H1 (cell line): Measurements from ENCODE around the gene ZMIZ1. TPM values are rescaled to one million over a fixed set of nuclear protein-coding genes. Genes with fewer than 3 reads are reported as not detected.

ENCODE experiments used
- EP300 ChIP-seq, 2 experiments: IDR thresholded peaks; 1 replicate in 1 of 2; 2 replicates in 1 of 2; pipeline ENCODE4 v1.6.1; 2011 to 2012; ENCODE audit warnings: low read depth in 2 of 2, low read length in 2 of 2, mild to moderate bottlenecking in 2 of 2, borderline replicate concordance in 1 of 2, inconsistent platforms in 1 of 2, moderate library complexity in 1 of 2
- HDAC2 ChIP-seq, 2 experiments: fragments of 300-600 bp in 1 of 2; sonication (generic) in 1 of 2; IDR thresholded peaks; 2 replicates each; pipeline ENCODE4 v1.6.1; 2011 to 2012; ENCODE audit warnings: low read depth in 2 of 2, low read length in 2 of 2, mild to moderate bottlenecking in 2 of 2, moderate library complexity in 2 of 2, borderline replicate concordance in 1 of 2, inconsistent platforms in 1 of 2
- KDM5A ChIP-seq: fragments of 200-600 bp; IDR thresholded peaks from 2 replicates; pipeline ENCODE4 v1.7.1; 2012; ENCODE audit warnings: mild to moderate bottlenecking, low read length, inconsistent platforms, mixed read lengths
- NANOG ChIP-seq: IDR thresholded peaks from 2 replicates; pipeline ENCODE4 v1.6.1; 2011; ENCODE audit warnings: low read length, low read depth, mild to moderate bottlenecking, inconsistent platforms; ENCODE audit not compliant: insufficient read depth, poor library complexity, severe bottlenecking
- PHF8 ChIP-seq: fragments of 200-600 bp; sonication (generic); conservative IDR thresholded peaks from 2 replicates; pipeline ENCODE4 v1.7.1; 2012; ENCODE audit warnings: low read depth, mild to moderate bottlenecking, inconsistent platforms, low read length, moderate library complexity
- RBBP5 ChIP-seq: IDR thresholded peaks from 2 replicates; pipeline ENCODE4 v1.7.1; 2012; ENCODE audit warnings: low read depth, mild to moderate bottlenecking, inconsistent platforms, low read length, moderate library complexity, borderline replicate concordance
- SP1 ChIP-seq: IDR thresholded peaks from 2 replicates; pipeline ENCODE4 v1.6.1; 2011; ENCODE audit warnings: low read depth, low read length
- polyA plus RNA-seq, 7 experiments: library from polyadenylated mRNA; depleted of rRNA in 3 of 7; stranded (reverse) in 5 of 7; unstranded in 2 of 7; fragments of >200 nt in 5 of 7; fragments of 200-250 nt in 2 of 7; gene quantifications; 1 replicate in 5 of 7; 2 replicates in 1 of 7; 4 replicates in 1 of 7; pipeline versions ENCODE4 v1.2.1 to v1.2.3, GENCODE V29; 2011 to 2013; ENCODE audit warnings: missing spikeins in 2 of 7, mixed read lengths in 2 of 7
- total RNA-seq: library from RNA; stranded (reverse); fragmentation: NEBNext Ultra II Directional; extraction: Animal tissue kit (Norgen Biotek cat#: 25700); gene quantifications from 2 replicates; pipeline ENCODE4 v1.2.1, GENCODE V29; 2021
- TF ChIP-seq, protein P1 (sequence below): IDR thresholded peaks from 2 replicates; pipeline ENCODE4 v1.6.1; 2011; ENCODE audit warnings: low read depth, mild to moderate bottlenecking, low read length; ENCODE audit not compliant: insufficient read depth

Gene ZMIZ1
- total and polyA plus RNA-seq, 2 of the 8 experiments (the other 6 are each of a cell fraction or from before 2014, with no cell fraction given): 8.1 to 28.0 TPM

DNA sequence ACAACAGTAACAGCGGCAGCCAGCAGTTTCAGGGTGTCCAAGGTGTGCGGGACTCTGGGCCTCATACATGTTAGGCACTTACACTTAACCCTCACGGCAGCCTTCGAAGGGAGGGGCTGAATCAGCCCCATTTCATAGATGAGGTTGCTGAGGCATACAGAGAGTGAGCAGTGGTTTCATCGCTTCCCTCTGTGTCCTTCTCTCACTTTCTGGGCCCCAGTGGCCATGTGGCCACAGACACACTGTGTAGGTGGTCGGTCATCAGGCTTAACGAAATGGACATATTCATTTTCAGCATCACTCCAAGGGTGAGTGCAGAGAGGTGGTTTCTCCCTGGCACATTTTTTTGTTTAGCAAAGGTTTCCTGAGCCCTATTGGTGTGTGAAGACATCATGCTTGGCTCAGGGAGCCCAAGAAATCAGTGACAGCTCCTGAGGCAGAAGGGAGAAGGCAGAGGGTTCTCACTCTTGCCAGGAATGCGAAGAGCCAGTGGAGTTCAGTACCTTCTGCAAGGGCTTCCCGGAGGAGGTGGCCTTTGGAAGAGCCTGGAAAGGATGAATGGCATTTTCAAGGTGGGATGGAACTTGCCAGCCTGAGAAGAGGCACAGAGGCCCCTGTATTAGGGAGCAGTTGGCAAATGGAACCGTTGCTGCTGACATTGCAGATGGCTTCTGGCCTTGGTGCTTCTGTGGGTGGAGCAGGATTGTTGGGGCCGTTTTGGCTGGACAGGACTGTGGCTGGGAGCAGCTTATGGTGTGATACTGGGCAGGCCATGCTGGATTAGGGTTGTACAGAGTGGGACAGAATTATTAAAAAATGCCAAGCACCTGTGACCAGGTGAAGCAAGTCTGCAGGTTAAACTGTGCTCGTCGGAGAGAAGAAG lies 216.8 kb downstream of the ZMIZ1 start (continued):
- TF ChIP-seq RBBP5 (no peak), HDAC2 (IDR thresholded peaks at IDR 0.05; ENCODE audit: borderline replicate concordance in 1 of 2, low read depth in 2 of 2, low read length in 2 of 2) (no peak), PHF8 (no peak), SP1 (no peak), KDM5A (no peak), NANOG (no peak), EP300 (IDR thresholded peaks at IDR 0.05; ENCODE audit: borderline replicate concordance in 1 of 2, low read depth in 2 of 2, low read length in 2 of 2) (no peak)
- TF ChIP-seq, protein P1, sequence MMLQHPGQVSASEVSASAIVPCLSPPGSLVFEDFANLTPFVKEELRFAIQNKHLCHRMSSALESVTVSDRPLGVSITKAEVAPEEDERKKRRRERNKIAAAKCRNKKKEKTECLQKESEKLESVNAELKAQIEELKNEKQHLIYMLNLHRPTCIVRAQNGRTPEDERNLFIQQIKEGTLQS: no peak
